Measurements from ENCODE around the gene ABHD14A.

GRCh38 chr3:51937611-51938450 is 37.0 kb upstream of the ABHD14A start:
- TF ChIP-seq CTCF (IDR thresholded peaks at IDR 0.05 in 8 of 11, conservative IDR thresholded peaks at IDR 0.05 in 3 of 11): no peak
- TF ChIP-seq POLR2A (IDR thresholded peaks at IDR 0.05): no peak
- TF ChIP-seq POLR2AphosphoS5 (IDR thresholded peaks at IDR 0.05): no peak

Data from spleen (tissue), 7 donors.